ENCODE results near the gene GABRG3. TPM values are rescaled to one million over a fixed set of nuclear protein-coding genes. Genes with fewer than 3 reads are reported as not detected.

Gene GABRG3
- polyA plus RNA-seq, 2 of the 4 experiments (the other 2 are of a cell fraction) = 0.08 to 0.18 TPM

DNA sequence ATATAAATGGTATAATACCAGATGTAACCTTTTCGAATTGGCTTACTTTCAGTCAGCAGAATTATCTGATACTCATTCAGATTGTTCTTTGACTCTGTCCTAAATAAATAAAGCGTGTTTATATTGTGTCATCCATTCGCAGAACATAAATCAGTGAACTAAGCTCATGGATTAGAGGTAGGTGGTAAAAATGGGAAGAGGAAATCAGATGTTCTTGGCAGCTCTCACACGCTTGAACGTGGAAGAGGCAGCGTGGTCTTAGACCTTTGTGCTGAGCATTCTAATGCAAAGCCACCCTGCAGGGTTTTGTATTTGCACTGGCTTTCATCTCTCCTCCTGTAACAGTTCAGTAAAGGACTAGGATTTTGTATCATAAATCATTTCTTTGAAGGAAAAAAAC, 441.4 kb downstream of the GABRG3 start:
- Histone ChIP-seq H3K9me3 (peaks cover 3% of the 10 kb centered on the region; the same call in 1 of the 3 replicates), H3K27ac (no peak overlapping the region), H3K4me2 (no peak overlapping the region), H3K4me1 (no peaks in the 10 kb centered on the region), H3K4me3 (no peak overlapping the region)
- under 1% methylated on average over 6 of the region's 6 CpGs for WGBS (ENCODE audit: missing lambda C conversion rate)
- CTCF ChIA-PET = no interaction called here
- TF ChIP-seq EP300 (IDR thresholded peaks at IDR 0.05) (no peak), SREBF2 (IDR thresholded peaks at IDR 0.05) (no peak), NFE2L2 (conservative IDR thresholded peaks at IDR 0.05; ENCODE audit: low read length) (no peak)
- peak in 1 of 2 experiments; percentile 20 for DNase-seq (ENCODE audit: low read depth in 1 of 2, low spot score in 1 of 2)
- POLR2A ChIA-PET = no interaction called here
- ATAC-seq = no peak
- FAIRE-seq = no peak

DNA sequence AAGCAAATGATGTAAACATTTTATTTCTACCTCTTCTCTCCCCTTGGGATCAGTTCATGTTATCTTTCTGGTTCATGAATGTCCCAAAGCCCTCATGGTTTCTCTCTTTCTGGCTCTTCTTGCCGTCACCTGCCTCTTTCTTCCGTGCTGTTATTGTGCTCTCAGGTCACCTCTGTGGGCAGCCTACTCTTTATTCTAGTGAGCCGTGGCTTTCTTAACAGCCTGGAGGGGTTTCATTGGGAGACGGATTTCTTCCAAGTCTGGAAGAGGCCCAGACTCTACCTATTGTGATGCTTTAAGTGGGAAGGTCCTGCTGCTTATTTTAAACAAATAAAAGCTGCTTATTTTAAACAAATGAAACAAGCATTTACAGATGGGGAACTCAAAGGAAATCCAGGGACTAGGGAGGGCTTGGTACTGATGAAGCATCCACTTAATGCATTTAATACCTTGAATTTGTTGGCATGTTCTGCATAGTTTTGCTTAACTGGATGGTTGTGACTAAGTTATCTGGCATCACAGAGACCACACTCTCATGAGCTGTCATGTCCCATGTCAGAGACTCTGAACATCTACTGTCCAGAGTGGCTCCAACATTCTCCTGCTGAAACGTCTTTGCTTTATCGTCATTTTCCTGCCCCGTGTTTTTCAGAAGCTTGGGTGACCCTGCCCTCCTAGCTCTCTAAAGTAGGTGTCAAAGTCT, 443.3 kb downstream of the GABRG3 start:
- ATAC-seq (no peak), DNase-seq (ENCODE audit: low read depth in 1 of 2, low spot score in 1 of 2) (no peak), FAIRE-seq (no peak)
- Histone ChIP-seq H3K4me3 (no peak overlapping the region), H3K27ac (no peak overlapping the region), H3K9me3 (no peaks in the 10 kb centered on the region), H3K4me2 (no peak overlapping the region), H3K4me1 (no peaks in the 10 kb centered on the region)
- 27% methylated on average over 7 of the region's 7 CpGs for WGBS (ENCODE audit: missing lambda C conversion rate)
- ChIA-PET POLR2A (no interaction called here), CTCF (interaction anchor here (1.0 to 1.5 kb wide), 2 partner anchors 10 to 56 kb away, joined by 3 read pairs; no protein-coding TSS in a partner anchor)
- TF ChIP-seq RNF2 (IDR thresholded peaks at IDR 0.05; ENCODE audit: borderline replicate concordance, low read depth) (no peak), HOXB5 (CRISPR knock-in tag; IDR thresholded peaks at IDR 0.05) (no peak), NPAS2 (CRISPR knock-in tag; IDR thresholded peaks at IDR 0.05; ENCODE audit: borderline replicate concordance) (no peak), HOXB13 (CRISPR knock-in tag; IDR thresholded peaks at IDR 0.05; ENCODE audit: low read depth) (no peak), SREBF2 (IDR thresholded peaks at IDR 0.05) (no peak), TFCP2L1 (CRISPR knock-in tag; IDR thresholded peaks at IDR 0.05) (no peak), JUN (IDR thresholded peaks at IDR 0.05) (no peak), CHD2 (IDR thresholded peaks at IDR 0.05; ENCODE audit: low read length, partially characterized antibody) (no peak), HEYL (CRISPR knock-in tag; IDR thresholded peaks at IDR 0.05) (no peak)
- TF ChIP-seq, protein P1, sequence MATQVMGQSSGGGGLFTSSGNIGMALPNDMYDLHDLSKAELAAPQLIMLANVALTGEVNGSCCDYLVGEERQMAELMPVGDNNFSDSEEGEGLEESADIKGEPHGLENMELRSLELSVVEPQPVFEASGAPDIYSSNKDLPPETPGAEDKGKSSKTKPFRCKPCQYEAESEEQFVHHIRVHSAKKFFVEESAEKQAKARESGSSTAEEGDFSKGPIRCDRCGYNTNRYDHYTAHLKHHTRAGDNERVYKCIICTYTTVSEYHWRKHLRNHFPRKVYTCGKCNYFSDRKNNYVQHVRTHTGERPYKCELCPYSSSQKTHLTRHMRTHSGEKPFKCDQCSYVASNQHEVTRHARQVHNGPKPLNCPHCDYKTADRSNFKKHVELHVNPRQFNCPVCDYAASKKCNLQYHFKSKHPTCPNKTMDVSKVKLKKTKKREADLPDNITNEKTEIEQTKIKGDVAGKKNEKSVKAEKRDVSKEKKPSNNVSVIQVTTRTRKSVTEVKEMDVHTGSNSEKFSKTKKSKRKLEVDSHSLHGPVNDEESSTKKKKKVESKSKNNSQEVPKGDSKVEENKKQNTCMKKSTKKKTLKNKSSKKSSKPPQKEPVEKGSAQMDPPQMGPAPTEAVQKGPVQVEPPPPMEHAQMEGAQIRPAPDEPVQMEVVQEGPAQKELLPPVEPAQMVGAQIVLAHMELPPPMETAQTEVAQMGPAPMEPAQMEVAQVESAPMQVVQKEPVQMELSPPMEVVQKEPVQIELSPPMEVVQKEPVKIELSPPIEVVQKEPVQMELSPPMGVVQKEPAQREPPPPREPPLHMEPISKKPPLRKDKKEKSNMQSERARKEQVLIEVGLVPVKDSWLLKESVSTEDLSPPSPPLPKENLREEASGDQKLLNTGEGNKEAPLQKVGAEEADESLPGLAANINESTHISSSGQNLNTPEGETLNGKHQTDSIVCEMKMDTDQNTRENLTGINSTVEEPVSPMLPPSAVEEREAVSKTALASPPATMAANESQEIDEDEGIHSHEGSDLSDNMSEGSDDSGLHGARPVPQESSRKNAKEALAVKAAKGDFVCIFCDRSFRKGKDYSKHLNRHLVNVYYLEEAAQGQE (IDR thresholded peaks at IDR 0.05) = no peak
- TF ChIP-seq, protein P2, sequence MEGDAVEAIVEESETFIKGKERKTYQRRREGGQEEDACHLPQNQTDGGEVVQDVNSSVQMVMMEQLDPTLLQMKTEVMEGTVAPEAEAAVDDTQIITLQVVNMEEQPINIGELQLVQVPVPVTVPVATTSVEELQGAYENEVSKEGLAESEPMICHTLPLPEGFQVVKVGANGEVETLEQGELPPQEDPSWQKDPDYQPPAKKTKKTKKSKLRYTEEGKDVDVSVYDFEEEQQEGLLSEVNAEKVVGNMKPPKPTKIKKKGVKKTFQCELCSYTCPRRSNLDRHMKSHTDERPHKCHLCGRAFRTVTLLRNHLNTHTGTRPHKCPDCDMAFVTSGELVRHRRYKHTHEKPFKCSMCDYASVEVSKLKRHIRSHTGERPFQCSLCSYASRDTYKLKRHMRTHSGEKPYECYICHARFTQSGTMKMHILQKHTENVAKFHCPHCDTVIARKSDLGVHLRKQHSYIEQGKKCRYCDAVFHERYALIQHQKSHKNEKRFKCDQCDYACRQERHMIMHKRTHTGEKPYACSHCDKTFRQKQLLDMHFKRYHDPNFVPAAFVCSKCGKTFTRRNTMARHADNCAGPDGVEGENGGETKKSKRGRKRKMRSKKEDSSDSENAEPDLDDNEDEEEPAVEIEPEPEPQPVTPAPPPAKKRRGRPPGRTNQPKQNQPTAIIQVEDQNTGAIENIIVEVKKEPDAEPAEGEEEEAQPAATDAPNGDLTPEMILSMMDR (IDR thresholded peaks at IDR 0.05) = no peak
- TF ChIP-seq, protein P3, sequence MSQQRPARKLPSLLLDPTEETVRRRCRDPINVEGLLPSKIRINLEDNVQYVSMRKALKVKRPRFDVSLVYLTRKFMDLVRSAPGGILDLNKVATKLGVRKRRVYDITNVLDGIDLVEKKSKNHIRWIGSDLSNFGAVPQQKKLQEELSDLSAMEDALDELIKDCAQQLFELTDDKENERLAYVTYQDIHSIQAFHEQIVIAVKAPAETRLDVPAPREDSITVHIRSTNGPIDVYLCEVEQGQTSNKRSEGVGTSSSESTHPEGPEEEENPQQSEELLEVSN (IDR thresholded peaks at IDR 0.05; ENCODE audit: borderline replicate concordance, low read depth) = no peak

DNA sequence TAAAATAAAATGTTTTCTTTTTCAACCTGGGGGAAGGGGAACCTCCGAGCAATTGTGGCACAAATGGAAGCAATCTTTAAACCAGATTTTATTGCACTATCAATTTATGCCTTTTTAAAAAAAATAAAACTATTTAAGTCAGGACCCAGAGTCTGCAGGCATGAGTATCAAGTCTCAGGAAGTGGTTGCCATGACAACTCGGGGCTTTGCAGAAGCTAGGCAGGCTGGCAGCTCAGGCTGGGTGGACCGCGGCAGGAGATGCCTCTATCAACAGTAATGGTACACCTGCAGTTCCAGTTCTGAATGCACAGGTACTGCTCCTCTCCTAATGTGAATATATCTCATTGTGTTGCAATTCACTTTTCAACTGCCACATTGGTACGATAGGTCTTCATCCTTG, 447.7 kb downstream of the GABRG3 start:
- FAIRE-seq = no peak

More for the DNA sequence above, 447.7 kb downstream of the GABRG3 start:
- ChIA-PET CTCF (interaction anchor here (1.3 kb wide), 1 partner anchor 14 kb away, joined by 4 read pairs; no protein-coding TSS in a partner anchor), POLR2A (no interaction called here)
- no peak overlapping the region for H3K4me3 ChIP-seq
- TF ChIP-seq CBX2 (IDR thresholded peaks at IDR 0.05; ENCODE audit: borderline replicate concordance, low read depth) = no peak
- H3K4me2 ChIP-seq = no peak overlapping the region
- no peaks in the 10 kb centered on the region for H3K9me3 ChIP-seq
- no peak for ATAC-seq
- WGBS (ENCODE audit: missing lambda C conversion rate) = 9% methylated on average over 5 of the region's 5 CpGs
- no peak for DNase-seq (ENCODE audit: low read depth in 1 of 2, low spot score in 1 of 2)
- no peak overlapping the region for H3K27ac ChIP-seq
- H3K4me1 ChIP-seq = no peaks in the 10 kb centered on the region
